Transverse colon (tissue), 4 donors: ENCODE data around the gene FGD4. TPM values are rescaled to one million over a fixed set of nuclear protein-coding genes. Genes with fewer than 3 reads are reported as not detected.
"Not testable (repeated sequence)": the region's sequence is repeated elsewhere in the genome, so short reads cannot be mapped to it uniquely, and the experiment has no call there.

Experiments
- DNase-seq: peaks from one replicate; pipeline ENCODE4 v3.0.0-alpha.2; 2019
- H3K27ac ChIP-seq, 4 donors: fragments of 200-600 bp; sonication (generic); 2 replicates each; pipeline ENCODE4 v1.5.1; 2016 to 2018; ENCODE audit warnings: inconsistent platforms in 4 of 4
- H3K27me3 ChIP-seq: fragments of 200-600 bp; sonication (generic); 2 replicates; pipeline ENCODE4 v1.5.1; 2017; ENCODE audit warnings: inconsistent platforms
- H3K36me3 ChIP-seq, 4 donors: fragments of 200-600 bp; sonication (generic); 2 replicates each; pipeline ENCODE4 v1.5.1; 2017 to 2019; ENCODE audit warnings: inconsistent platforms in 4 of 4
- H3K4me1 ChIP-seq, 4 donors: fragments of 200-600 bp; sonication (generic); 2 replicates each; pipeline ENCODE4 v1.5.1; 2017 to 2020; ENCODE audit warnings: inconsistent platforms in 4 of 4
- H3K4me3 ChIP-seq, 4 donors: fragments of 200-600 bp; sonication (generic); 1 replicate in 1 of 4; 2 replicates in 3 of 4; pipeline versions ENCODE4 v1.5.1 to v1.6.1; 2017 to 2019; ENCODE audit warnings: inconsistent platforms in 4 of 4
- H3K9me3 ChIP-seq, 2 donors: fragments of 200-600 bp; sonication (generic); 2 replicates each; pipeline ENCODE4 v1.5.1; 2017 to 2019; ENCODE audit warnings: inconsistent platforms in 2 of 2
- EP300 ChIP-seq: sonication (generic); formaldehyde crosslinking; IDR thresholded peaks from one replicate; pipeline ENCODE4 v1.6.1; 2017; ENCODE audit warnings: antibody characterized with exemption, low read depth
- POLR2A ChIP-seq: fragments of 450-650 bp; IDR thresholded peaks from one replicate; pipeline ENCODE4 v1.6.1; 2016; ENCODE audit warnings: antibody characterized with exemption, mild to moderate bottlenecking, moderate library complexity
- POLR2AphosphoS5 ChIP-seq, 3 donors: sonication (generic); formaldehyde crosslinking; IDR thresholded peaks; one replicate each; pipeline ENCODE4 v1.6.1; 2016; ENCODE audit warnings: antibody characterized with exemption in 3 of 3
- WGBS, 2 donors: methylation state at CpG; one replicate each; pipeline ENCODE4 v1.1.5; 2018; ENCODE audit warnings: low coverage in 1 of 2; 5-methylcytosine and 5-hydroxymethylcytosine counted together
- in situ Hi-C, 4 donors: fragments of 200-750 bp; cut with MboI; loops; one replicate each; pipeline versions ENCODE4 v1.15.0 to v1.15.1; 2017; ENCODE audit warnings: low sequenced_read_pairs in 3 of 4, low pct_ligation_motif_present in 1 of 4, low pct_unique_long_range_greater_than_20kb in 1 of 4
- intact Hi-C: fragments of 100-400 bp; cut with DNase I; formaldehyde crosslinking; loops from one replicate; pipeline ENCODE4 v1.15.1; 2023; ENCODE audit warnings: low total_unique reads
- total RNA-seq, 4 donors: library from RNA; depleted of rRNA; stranded (reverse); fragments of >200 nt; gene quantifications; one replicate each; pipeline ENCODE4 v1.1.0, GENCODE V29; 2016
- TF ChIP-seq, protein P1 (sequence below), 5 experiments: fragments of 200-600 bp in 3 of 5; fragments of 450-650 bp in 2 of 5; sonication (generic) in 3 of 5; IDR thresholded peaks; 1 replicate in 2 of 5; 2 replicates in 3 of 5; pipeline ENCODE4 v1.5.1; 2016 to 2017; ENCODE audit warnings: antibody characterized with exemption in 5 of 5, inconsistent platforms in 3 of 5, mild to moderate bottlenecking in 2 of 5, moderate library complexity in 1 of 5

Gene FGD4
- total RNA-seq, 4 donors from 2014 or later: 80.2 to 132 (median 98.2) TPM

- no peak for DNase-seq
- H3K36me3 ChIP-seq: no peaks in the 10 kb centered on the region
- no peak overlapping the region for H3K27ac ChIP-seq
- in situ Hi-C loops (no loop called here), intact Hi-C loops (no loop called here)
- H3K4me3 ChIP-seq: no peak overlapping the region
- H3K4me1 ChIP-seq: peaks cover 0 to 17% (median 8%) of the 10 kb centered on the region in 4 donors
- no peaks in the 10 kb centered on the region for H3K27me3 ChIP-seq
- 64 to 80% methylated on average over 2 of the region's 2 CpGs for WGBS, 2 donors
- TF ChIP-seq, protein P1, sequence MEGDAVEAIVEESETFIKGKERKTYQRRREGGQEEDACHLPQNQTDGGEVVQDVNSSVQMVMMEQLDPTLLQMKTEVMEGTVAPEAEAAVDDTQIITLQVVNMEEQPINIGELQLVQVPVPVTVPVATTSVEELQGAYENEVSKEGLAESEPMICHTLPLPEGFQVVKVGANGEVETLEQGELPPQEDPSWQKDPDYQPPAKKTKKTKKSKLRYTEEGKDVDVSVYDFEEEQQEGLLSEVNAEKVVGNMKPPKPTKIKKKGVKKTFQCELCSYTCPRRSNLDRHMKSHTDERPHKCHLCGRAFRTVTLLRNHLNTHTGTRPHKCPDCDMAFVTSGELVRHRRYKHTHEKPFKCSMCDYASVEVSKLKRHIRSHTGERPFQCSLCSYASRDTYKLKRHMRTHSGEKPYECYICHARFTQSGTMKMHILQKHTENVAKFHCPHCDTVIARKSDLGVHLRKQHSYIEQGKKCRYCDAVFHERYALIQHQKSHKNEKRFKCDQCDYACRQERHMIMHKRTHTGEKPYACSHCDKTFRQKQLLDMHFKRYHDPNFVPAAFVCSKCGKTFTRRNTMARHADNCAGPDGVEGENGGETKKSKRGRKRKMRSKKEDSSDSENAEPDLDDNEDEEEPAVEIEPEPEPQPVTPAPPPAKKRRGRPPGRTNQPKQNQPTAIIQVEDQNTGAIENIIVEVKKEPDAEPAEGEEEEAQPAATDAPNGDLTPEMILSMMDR (IDR thresholded peaks at IDR 0.05): no peak
- no peak for TF ChIP-seq EP300
- no peak for TF ChIP-seq POLR2A
- no peak for TF ChIP-seq POLR2AphosphoS5 (IDR thresholded peaks at IDR 0.05)
- no peaks in the 10 kb centered on the region for H3K9me3 ChIP-seq
These were observed 110.2 kb downstream of the FGD4 start for GRCh38 chr12:32509328-32510091.

- H3K9me3 ChIP-seq, H3K36me3 ChIP-seq, in situ Hi-C loops, intact Hi-C loops, DNase-seq, H3K27me3 ChIP-seq, H3K4me3 ChIP-seq: not testable (repeated sequence)
- Histone ChIP-seq H3K27ac (peak overlapping the region in 2 of 4 donors; percentile 8 to 50), H3K4me1 (peaks cover 0 to 17% (median 11%) of the 10 kb centered on the region in 4 donors)
- WGBS, 2 donors: 88 to 95% methylated on average over 6 to 7 of the region's 7 CpGs
These were observed 112.6 kb downstream of the FGD4 start for GRCh38 chr12:32511976-32512375.

GRCh38 chr12:32512379-32512778 is 113.0 kb downstream of the FGD4 start:
- H3K4me1 ChIP-seq: peaks cover 0 to 17% (median 11%) of the 10 kb centered on the region in 4 donors
- H3K27me3 ChIP-seq: no peaks in the 10 kb centered on the region
- 94 to 100% methylated on average over 1 to 2 of the region's 2 CpGs for WGBS, 2 donors
- in situ Hi-C loops: no loop called here
- H3K4me3 ChIP-seq: no peak overlapping the region
- TF ChIP-seq POLR2AphosphoS5 (IDR thresholded peaks at IDR 0.05): no peak
- TF ChIP-seq, protein P1 (IDR thresholded peaks at IDR 0.05): no peak
- no peak for TF ChIP-seq POLR2A
- no peak for TF ChIP-seq EP300
- intact Hi-C loops: no loop called here
- DNase-seq: no peak
- no peaks in the 10 kb centered on the region for H3K36me3 ChIP-seq
- H3K9me3 ChIP-seq: no peaks in the 10 kb centered on the region
- peak overlapping the region; percentile 8 to 50 (median 30) for H3K27ac ChIP-seq

GRCh38 chr12:32512910-32513309 is 113.6 kb downstream of the FGD4 start:
- TF ChIP-seq POLR2AphosphoS5 (IDR thresholded peaks at IDR 0.05) (no peak), EP300 (no peak), POLR2A (no peak)
- TF ChIP-seq, protein P1 (IDR thresholded peaks at IDR 0.05): no peak
- peak; percentile 29 for DNase-seq
- H3K9me3 ChIP-seq: no peaks in the 10 kb centered on the region
- intact Hi-C loops: no loop called here
- no peak overlapping the region for H3K4me3 ChIP-seq
- H3K4me1 ChIP-seq: peaks cover 0 to 17% (median 11%) of the 10 kb centered on the region in 4 donors
- in situ Hi-C loops: no loop called here
- H3K27ac ChIP-seq: peak overlapping the region; percentile 8 to 50 (median 30)
- 33 to 55% methylated on average over 2 of the region's 2 CpGs for WGBS, 2 donors
- no peaks in the 10 kb centered on the region for H3K36me3 ChIP-seq
- H3K27me3 ChIP-seq: no peaks in the 10 kb centered on the region
